ENCODE data around the gene AKAP6. TPM values are rescaled to one million over a fixed set of nuclear protein-coding genes. Genes with fewer than 3 reads are reported as not detected.

AKAP6 gene
- total RNA-seq, 1 experiment from 2014 or later = 1.1 TPM

GRCh38 chr14:32560209-32560857, 231.2 kb downstream of the AKAP6 start:
- Histone ChIP-seq H3K56ac (ENCODE audit: insufficient read length, low read depth, low read length) (no peak overlapping the region), H3K4me2 (ENCODE audit: insufficient read depth, insufficient read length, low read length) (no peak overlapping the region), H4K20me1 (ENCODE audit: control insufficient read depth, insufficient read depth, insufficient read length) (no peaks in the 10 kb centered on the region), H3K14ac (ENCODE audit: insufficient read depth, low read length) (no peak overlapping the region), H4K5ac (ENCODE audit: insufficient read length, low read depth, low read length) (no peak overlapping the region), H4K8ac (replicated peaks; ENCODE audit: insufficient read length, low read depth, low read length) (no peak overlapping the region), H2BK120ac (ENCODE audit: low read depth, low read length, poor library complexity, severe bottlenecking) (no peak overlapping the region), H3K4me1 (ENCODE audit: insufficient read depth, low read length) (no peaks in the 10 kb centered on the region), H3K18ac (ENCODE audit: insufficient read length, low read depth, low read length) (no peak overlapping the region), H2BK15ac (ENCODE audit: low read depth, low read length) (no peak overlapping the region), H3K27me3 (ENCODE audit: insufficient read depth, low read length) (no peaks in the 10 kb centered on the region), H2BK12ac (ENCODE audit: insufficient read length, low read depth, low read length) (no peak overlapping the region), H3K4ac (ENCODE audit: low read depth, low read length) (no peak overlapping the region), H2AK5ac (ENCODE audit: insufficient read length, low read length) (no peak overlapping the region), H3K79me1 (ENCODE audit: insufficient read depth, low read depth, low read length, poor library complexity, severe bottlenecking) (no peaks in the 10 kb centered on the region), H3T11ph (ENCODE audit: low read length) (no peak overlapping the region), H3K23me2 (ENCODE audit: insufficient read length, low read depth, low read length, poor library complexity, severe bottlenecking) (no peaks in the 10 kb centered on the region), H4K91ac (ENCODE audit: insufficient read length, low read depth, low read length) (no peak overlapping the region), H3K9me3 (ENCODE audit: control insufficient read depth, low read depth, low read length) (no peaks in the 10 kb centered on the region), H2BK20ac (ENCODE audit: low read depth, low read length, poor library complexity, severe bottlenecking) (no peak overlapping the region), H2AFZ (ENCODE audit: low read length) (no peak overlapping the region), H3K27ac (ENCODE audit: insufficient read length, low read depth, low read length) (no peak overlapping the region), H3K9ac (ENCODE audit: extremely low read depth, insufficient read length, low read length) (no peak overlapping the region), H2BK5ac (ENCODE audit: insufficient read length, low read length) (no peak overlapping the region), H3K23ac (ENCODE audit: insufficient read length, low read depth, low read length) (no peak overlapping the region), H3K79me2 (ENCODE audit: insufficient read depth, low read length) (no peaks in the 10 kb centered on the region)
- peak; percentile 95 for TF ChIP-seq CTCF (conservative IDR thresholded peaks at IDR 0.05)
- no peaks in the 10 kb centered on the region; the same call in 1 of the 2 replicates for H3K27me3 Mint-ChIP-seq (ENCODE audit: low read depth)
- DNase-seq = peak; percentile 63
- H3K4me3 Mint-ChIP-seq = no peak overlapping the region
- no peaks in the 10 kb centered on the region; a peak in 1 of 5 replicates for H3K9me3 Mint-ChIP-seq
- peaks cover 0 to 2% of the 10 kb centered on the region in 2 experiments; a peak in 1 of 4 replicates for H3K4me1 Mint-ChIP-seq
- no peaks in the 10 kb centered on the region for H3K36me3 Mint-ChIP-seq (ENCODE audit: insufficient read depth in 1 of 3, low read depth in 3 of 3)
- no CpG with 5 or more reads among the region's 9 CpGs for WGBS (ENCODE audit: extremely low coverage, insufficient read length, low lambda C conversion rate)
- H3K27ac Mint-ChIP-seq = no peak overlapping the region

All from H9 (cell line).